Endometrium (tissue), 2 donors: ENCODE data around the gene LHX3.

Source experiments
- FAIRE-seq: peaks from 2 replicates; lab custom pipeline; 2012; peaks lifted over from hg19 to GRCh38; lab: Jason Lieb, UNC
- donor health status: control.
- donor health status: control.

LHX3 gene

GRCh38 chr9:136207616-136208015, 2.7 kb upstream of the LHX3 start:
- FAIRE-seq, result no peak

- no peak for FAIRE-seq
These were observed 1.8 kb upstream of the LHX3 start for GRCh38 chr9:136206602-136207275.

- no peak for FAIRE-seq
These were observed 722 bp upstream of the LHX3 start for GRCh38 chr9:136205707-136205992.

- FAIRE-seq, result no peak
These were observed 653 bp downstream of the LHX3 start for GRCh38 chr9:136204145-136204805.

- no peak for FAIRE-seq
These were observed 1.4 kb downstream of the LHX3 start for GRCh38 chr9:136203408-136204144.

GRCh38 chr9:136202454-136203407, 2.2 kb downstream of the LHX3 start:
- no peak for FAIRE-seq

GRCh38 chr9:136201609-136202453, 3.1 kb downstream of the LHX3 start:
- no peak for FAIRE-seq

GRCh38 chr9:136201174-136201573, 3.8 kb downstream of the LHX3 start:
- FAIRE-seq, result no peak

GRCh38 chr9:136200424-136200823, 4.5 kb downstream of the LHX3 start:
- FAIRE-seq, result no peak

GRCh38 chr9:136199391-136200288, 5.3 kb downstream of the LHX3 start:
- no peak for FAIRE-seq

GRCh38 chr9:136198605-136199083, 6.3 kb downstream of the LHX3 start:
- no peak for FAIRE-seq

- FAIRE-seq, result no peak
These were observed 6.9 kb downstream of the LHX3 start for GRCh38 chr9:136197930-136198604.

GRCh38 chr9:136197084-136197875, 7.6 kb downstream of the LHX3 start:
- no peak for FAIRE-seq

- FAIRE-seq, result no peak
These were observed 8.4 kb downstream of the LHX3 start for GRCh38 chr9:136196404-136197083.

GRCh38 chr9:136194540-136194939, 10.4 kb downstream of the LHX3 start:
- FAIRE-seq, result no peak

- no peak for FAIRE-seq
These were observed 11.0 kb downstream of the LHX3 start for GRCh38 chr9:136193891-136194279.

GRCh38 chr9:136193127-136193890, 11.6 kb downstream of the LHX3 start:
- no peak for FAIRE-seq
